ENCODE results near the gene ANXA9. TPM values are rescaled to one million over a fixed set of nuclear protein-coding genes. Genes with fewer than 3 reads are reported as not detected.

Gene ANXA9
- total RNA-seq, 1 donor: 0.54 TPM

DNA sequence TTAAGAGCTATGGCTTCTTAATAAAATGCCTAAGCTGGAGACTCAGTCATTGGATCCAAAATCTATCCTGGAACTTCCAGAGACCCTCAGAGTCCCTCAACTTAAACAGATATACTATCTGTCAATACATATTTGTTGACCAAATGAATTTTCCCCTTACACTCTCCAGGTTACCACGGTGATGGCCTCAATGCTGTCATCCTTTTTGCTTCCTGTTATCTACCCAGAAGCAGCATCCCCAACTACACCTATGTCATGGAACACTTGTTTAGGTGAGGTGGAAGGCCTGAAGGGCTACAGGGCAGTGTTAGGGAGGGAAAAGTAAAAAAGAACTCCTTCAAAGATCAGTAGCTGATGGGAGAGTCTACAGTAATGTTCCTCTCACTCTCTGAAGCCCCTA, 61.1 kb downstream of the ANXA9 start:
- no peak for DNase-seq (ENCODE audit: low read depth in 2 of 3, low spot score in 2 of 3)

Small RNAs within 50 kb of the gene (small RNA-seq; reads per million reads assigned to genes)
- gene RNU6-884P: not detected

Other genes starting within 250 kb of the ANXA9 start
- 66.5 TPM for gene CTSS, start 216.5 kb upstream of the ANXA9 start, total RNA-seq
- 0.54 TPM for gene CTSK, start 174.0 kb upstream of the ANXA9 start, total RNA-seq
- gene ARNT, start 105.7 kb upstream of the ANXA9 start, total RNA-seq: 42.3 TPM
- gene CTXND2, start 95.2 kb upstream of the ANXA9 start, total RNA-seq: not detected
- 47.9 TPM for gene SETDB1, start 55.9 kb upstream of the ANXA9 start, total RNA-seq
- gene CERS2, start 7.5 kb upstream of the ANXA9 start, total RNA-seq: 123 TPM
- gene MINDY1, start 24.6 kb downstream of the ANXA9 start, total RNA-seq: 41.7 TPM
- gene PRUNE1, start 26.2 kb downstream of the ANXA9 start, total RNA-seq: 22.6 TPM
- under 0.01 TPM for gene BNIPL, start 54.3 kb downstream of the ANXA9 start, total RNA-seq
- gene C1orf56, start 65.5 kb downstream of the ANXA9 start, total RNA-seq: 5.1 TPM
- gene CDC42SE1, start 77.3 kb downstream of the ANXA9 start, total RNA-seq: 75.4 TPM
- gene MLLT11, start 78.1 kb downstream of the ANXA9 start, total RNA-seq: 1.9 TPM
- 5.7 TPM for gene GABPB2, start 88.5 kb downstream of the ANXA9 start, total RNA-seq
- 10.2 TPM for gene SEMA6C, start 164.3 kb downstream of the ANXA9 start, total RNA-seq
- gene TNFAIP8L2, start 174.4 kb downstream of the ANXA9 start, total RNA-seq: 74.1 TPM
- gene LYSMD1, start 183.6 kb downstream of the ANXA9 start, total RNA-seq: 2.4 TPM
- gene SCNM1, start 183.9 kb downstream of the ANXA9 start, total RNA-seq: 21.5 TPM
- gene TMOD4, start 193.7 kb downstream of the ANXA9 start, total RNA-seq: under 0.01 TPM
- 43.4 TPM for gene VPS72, start 207.9 kb downstream of the ANXA9 start, total RNA-seq
- gene PIP5K1A, start 216.3 kb downstream of the ANXA9 start, total RNA-seq: 28.5 TPM

All from hematopoietic multipotent progenitor cell (in vitro differentiated cells).